22Rv1 (cell line): ENCODE results near the gene MAP3K5.

Source experiments
- H3K27ac ChIP-seq: fragments of 450-650 bp; 2 replicates; pipeline ENCODE4 v1.5.1; 2017
- ZFX ChIP-seq: fragments of 450-650 bp; IDR thresholded peaks from 2 replicates; pipeline ENCODE4 v1.6.1; 2017; ENCODE audit warnings: antibody characterized with exemption, borderline replicate concordance
- TF ChIP-seq, protein P1 (sequence below): fragments of 450-650 bp; IDR thresholded peaks from 2 replicates; pipeline ENCODE4 v1.5.1; 2017; ENCODE audit warnings: mild to moderate bottlenecking

MAP3K5 gene

DNA sequence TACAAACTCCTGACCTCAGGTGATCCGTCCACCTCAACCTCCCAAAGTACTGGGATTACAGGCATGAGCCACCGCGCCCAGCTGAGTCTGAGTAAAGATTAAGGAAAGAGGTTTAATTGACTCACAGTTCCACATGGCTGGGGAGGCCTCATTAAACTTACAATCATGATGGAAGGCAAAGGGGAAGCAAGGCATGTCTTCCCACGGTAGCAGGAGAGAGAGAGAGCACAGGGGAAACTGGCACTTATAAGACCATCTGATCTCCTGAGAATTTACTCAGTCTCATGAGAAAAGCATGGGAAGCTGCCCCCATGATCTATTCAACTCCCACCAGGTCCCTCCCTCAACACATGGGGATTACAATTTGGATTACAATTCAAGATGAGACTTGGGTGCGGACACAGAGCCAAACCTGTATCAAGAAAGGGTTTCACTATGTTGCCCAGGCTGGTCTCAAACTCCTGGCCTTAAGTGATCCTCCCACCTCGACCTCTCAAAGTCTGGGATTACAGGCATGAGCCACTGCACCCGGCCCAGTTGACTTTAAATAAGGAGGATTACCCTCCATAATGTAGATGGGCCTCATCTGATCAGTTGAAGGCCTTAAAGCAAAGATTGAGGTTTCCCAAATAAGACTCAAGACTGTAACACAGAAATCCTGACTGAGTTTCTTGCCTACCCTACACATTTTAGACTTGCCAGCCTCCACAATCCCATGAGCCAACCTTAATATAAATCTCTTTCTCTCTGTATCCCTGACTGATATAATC is 17.0 kb upstream of the MAP3K5 start:
- TF ChIP-seq, protein P1, sequence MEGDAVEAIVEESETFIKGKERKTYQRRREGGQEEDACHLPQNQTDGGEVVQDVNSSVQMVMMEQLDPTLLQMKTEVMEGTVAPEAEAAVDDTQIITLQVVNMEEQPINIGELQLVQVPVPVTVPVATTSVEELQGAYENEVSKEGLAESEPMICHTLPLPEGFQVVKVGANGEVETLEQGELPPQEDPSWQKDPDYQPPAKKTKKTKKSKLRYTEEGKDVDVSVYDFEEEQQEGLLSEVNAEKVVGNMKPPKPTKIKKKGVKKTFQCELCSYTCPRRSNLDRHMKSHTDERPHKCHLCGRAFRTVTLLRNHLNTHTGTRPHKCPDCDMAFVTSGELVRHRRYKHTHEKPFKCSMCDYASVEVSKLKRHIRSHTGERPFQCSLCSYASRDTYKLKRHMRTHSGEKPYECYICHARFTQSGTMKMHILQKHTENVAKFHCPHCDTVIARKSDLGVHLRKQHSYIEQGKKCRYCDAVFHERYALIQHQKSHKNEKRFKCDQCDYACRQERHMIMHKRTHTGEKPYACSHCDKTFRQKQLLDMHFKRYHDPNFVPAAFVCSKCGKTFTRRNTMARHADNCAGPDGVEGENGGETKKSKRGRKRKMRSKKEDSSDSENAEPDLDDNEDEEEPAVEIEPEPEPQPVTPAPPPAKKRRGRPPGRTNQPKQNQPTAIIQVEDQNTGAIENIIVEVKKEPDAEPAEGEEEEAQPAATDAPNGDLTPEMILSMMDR, result no peak
- H3K27ac ChIP-seq, result no peak overlapping the region

- no peak overlapping the region for H3K27ac ChIP-seq
- TF ChIP-seq, protein P1, result no peak
- TF ChIP-seq ZFX, result no peak
These were observed 11.3 kb upstream of the MAP3K5 start for GRCh38 chr6:136803608-136804007.

GRCh38 chr6:136801581-136801980 is 9.3 kb upstream of the MAP3K5 start:
- TF ChIP-seq ZFX, result no peak
- TF ChIP-seq, protein P1, result no peak

GRCh38 chr6:136798044-136798443 is 5.8 kb upstream of the MAP3K5 start:
- no peak overlapping the region for H3K27ac ChIP-seq
- TF ChIP-seq, protein P1, result no peak
- TF ChIP-seq ZFX, result no peak

More at GRCh38 chr6:136801581-136801980, 9.3 kb upstream of the MAP3K5 start:
- H3K27ac ChIP-seq, result no peak overlapping the region

DNA sequence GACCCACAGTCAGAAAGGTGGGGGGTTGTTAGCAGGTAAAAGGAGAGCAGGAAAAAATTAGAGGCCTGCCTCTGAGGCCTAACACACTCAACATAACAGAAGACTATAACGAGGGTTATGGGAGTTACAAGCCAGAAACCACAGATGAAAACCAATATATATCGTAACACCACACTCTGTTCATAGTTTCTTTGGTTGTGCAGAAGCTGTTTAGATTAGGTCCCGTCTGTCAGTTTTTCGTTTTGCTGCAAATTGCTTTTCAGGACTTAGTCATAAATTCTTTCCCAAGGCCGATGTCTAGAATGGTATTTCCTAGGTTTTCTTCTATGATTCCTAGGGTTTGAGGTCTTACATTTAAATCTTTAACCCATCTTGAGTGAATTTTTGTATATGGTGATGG is 3.7 kb upstream of the MAP3K5 start:
- no peak for TF ChIP-seq ZFX
- TF ChIP-seq, protein P1, result no peak
- H3K27ac ChIP-seq, result no peak overlapping the region

DNA sequence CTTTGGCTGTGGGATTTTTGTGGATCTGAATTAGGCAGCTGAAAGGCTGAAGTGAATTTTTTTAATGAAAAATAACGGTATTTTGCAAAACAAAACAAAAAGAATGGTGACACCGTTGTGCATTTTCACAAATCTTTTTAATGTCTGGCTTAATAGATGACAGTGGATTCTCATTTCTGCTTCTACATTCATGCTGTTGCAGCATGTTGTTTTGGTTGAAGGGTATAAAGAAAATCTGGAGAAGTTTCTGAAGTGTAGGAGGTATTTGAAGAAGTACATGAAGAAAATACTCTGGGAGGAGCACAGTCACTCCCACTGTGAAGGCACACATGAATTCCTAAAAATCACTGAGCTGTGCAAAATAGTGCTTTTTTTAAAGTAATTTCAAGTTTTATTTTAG is 3.1 kb upstream of the MAP3K5 start:
- no peak overlapping the region for H3K27ac ChIP-seq
- TF ChIP-seq ZFX, result no peak
- TF ChIP-seq, protein P1, result no peak

GRCh38 chr6:136793363-136793762 is 1.1 kb upstream of the MAP3K5 start:
- peak overlapping the region; percentile 91 for H3K27ac ChIP-seq
- TF ChIP-seq ZFX, result no peak

GRCh38 chr6:136792095-136792409 is 225 bp downstream of the MAP3K5 start:
- H3K27ac ChIP-seq, result peak overlapping the region; percentile 91
- no peak for TF ChIP-seq ZFX
- TF ChIP-seq, protein P1, result no peak
